ENCODE data around the gene C8G.

C8G gene

DNA sequence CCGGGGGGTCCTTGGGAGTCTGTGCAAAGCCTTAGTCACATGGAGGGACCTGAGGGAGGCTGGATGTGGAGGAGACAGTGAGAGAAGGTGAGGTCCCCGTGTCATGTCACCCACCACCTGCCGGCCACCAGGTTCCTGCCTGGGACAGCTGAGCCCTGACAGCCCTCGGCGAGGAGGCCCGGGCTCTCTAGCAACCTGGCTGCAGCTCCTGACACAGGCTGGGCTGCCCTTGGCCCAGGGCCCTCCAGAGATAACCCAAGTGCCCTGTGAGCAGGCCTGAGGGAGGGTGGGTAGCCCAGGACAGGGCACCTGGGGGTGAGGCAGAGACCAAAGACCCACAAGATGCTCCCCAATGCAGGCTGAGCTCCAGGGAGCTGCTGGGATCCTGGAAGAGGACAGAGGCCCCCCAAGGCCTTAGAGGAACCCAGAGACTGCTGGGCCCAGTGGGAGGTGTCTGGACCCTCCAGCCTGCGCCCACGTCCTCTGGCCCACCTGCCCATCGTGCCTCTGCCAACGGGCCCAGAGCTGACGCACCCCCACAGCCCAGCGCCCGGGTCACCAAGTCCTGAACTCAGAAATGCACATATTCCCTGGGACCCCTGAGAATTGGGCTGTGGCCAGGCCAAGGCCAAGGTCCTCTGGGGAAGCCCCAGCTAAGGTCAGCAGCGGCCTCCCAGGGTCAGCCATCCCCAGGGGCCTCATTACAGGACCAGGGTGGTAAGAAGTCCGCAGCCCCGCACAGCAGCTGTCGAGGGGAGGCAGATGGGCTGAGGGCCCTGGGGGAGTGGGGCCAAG, 23.5 kb downstream of the C8G start:
- DNase-seq (ENCODE audit: low spot score) = no peak

- no peak for DNase-seq (ENCODE audit: low spot score)
These were observed 24.1 kb downstream of the C8G start for GRCh38 chr9:136969150-136969549.

DNA sequence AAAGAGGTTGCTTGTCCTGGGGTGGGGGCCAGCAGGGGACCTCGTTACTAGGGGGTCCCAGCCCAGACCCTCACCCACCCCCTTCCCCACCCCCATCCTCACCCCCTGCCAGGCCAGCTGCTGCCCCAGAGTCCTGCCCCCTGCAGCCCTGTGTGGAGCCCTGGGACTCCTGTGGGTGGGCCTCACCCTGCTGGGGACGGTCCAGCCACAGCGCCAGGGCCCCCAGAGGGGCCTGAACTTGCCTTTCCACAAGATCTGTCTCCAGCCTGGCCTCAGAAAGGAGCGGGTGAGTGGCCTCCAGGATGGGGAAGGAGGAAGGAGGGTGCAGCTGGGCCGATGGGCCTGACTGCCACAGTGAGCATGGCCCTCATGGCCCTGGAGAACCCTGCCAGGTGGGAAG, 24.7 kb downstream of the C8G start:
- no peak for DNase-seq (ENCODE audit: low spot score)

DNA sequence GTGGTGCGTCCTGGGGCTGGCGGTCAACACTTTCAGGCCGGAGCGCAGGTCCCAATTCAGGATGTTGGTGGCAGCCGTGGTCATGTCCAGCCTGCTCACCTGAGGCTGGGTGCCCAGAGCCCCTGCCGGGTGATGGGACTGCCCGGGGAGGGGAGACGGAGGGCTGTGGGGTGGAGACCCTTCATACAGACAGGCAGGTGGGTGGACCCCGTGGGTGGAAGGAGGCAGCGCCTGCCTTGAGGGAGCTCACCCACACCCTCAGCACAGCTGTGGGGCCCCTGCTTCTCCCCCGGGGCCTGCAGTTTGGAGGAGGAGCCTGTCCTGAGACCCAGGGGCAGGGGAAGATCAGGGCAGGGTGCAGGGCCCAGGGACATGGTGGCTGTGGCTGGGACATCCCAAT, 25.3 kb downstream of the C8G start:
- no peak for DNase-seq (ENCODE audit: low spot score)

- no peak for DNase-seq (ENCODE audit: low spot score)
These were observed 26.7 kb downstream of the C8G start for GRCh38 chr9:136971746-136972145.

GRCh38 chr9:136972335-136972734, 27.3 kb downstream of the C8G start:
- DNase-seq (ENCODE audit: low spot score) = no peak

DNA sequence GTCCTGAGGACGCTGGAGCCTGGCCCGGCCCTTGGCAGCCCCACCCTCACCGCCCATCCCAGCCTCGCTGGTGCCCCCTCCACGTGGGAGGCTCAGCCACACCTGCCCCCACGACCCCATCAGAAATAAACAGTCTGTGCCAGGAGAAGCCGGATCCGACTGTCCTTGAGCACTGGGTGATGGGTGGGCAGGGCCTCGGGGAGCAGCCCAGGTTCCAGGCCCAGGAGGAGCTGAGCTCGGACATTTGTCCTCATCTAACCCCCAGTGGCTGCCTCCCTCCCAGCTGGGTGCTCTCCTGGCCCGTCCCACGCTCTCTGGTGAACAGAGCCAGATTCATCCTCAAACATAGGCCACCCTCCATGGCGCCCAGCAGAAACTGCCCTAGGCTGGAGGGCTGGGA, 27.7 kb downstream of the C8G start:
- DNase-seq (ENCODE audit: low spot score) = no peak

GRCh38 chr9:136973618-136974617, 28.9 kb downstream of the C8G start:
- no peak for DNase-seq (ENCODE audit: low spot score)

DNA sequence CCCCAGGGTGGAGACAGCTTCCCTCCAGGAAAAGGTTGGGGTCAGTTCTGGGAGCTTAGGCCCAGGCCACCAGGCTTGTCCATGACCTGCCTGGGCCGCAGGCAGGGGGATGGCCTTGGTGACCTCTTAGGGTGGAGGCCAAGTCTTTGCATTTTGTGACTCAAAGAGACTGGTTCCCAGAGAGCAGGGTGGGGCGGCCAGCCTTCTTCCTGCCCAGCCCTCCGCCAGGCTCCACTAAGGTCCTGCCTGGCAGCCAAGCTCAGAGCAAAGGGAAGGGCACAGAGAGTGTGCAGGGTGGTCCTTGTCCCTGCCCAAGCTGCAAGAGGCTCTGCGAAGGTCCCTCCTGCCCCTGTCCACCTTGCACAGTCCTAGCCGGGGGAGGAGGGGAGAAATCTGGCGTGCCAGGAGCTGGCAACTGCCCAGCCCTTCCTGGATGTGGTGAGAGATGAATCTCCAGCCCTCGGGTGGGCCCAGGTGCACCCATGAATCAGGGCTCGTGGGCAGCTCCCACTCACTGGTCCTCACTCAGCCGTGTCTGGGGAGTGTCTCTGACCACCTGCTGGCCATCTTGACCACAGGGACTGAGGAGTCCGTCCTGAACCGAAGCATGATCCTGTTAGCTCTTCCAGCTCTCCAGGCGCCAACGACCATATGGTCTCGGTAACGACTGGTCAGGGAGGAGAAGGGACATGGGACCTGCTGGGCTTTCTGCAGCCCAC, 29.9 kb downstream of the C8G start:
- DNase-seq (ENCODE audit: low spot score) = no peak

- DNase-seq (ENCODE audit: low spot score) = no peak
These were observed 30.6 kb downstream of the C8G start for GRCh38 chr9:136975644-136976043.

DNA sequence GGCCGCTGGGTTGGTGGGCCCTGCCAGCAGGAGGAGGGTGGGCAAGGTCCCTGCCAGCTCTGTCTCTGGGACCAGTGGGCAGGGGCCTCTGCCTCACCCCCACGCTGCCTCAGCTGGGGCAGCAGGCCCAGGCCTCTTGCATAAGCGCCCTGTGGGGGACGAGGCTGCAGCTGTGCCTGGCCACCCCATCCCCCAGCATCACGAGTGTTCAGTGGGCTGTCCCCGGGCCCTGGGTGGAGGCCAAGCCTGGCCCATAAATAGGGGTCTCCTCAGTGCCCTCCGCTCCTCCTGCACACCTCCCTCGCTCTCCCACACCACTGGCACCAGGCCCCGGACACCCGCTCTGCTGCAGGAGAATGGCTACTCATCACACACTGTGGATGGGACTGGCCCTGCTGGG, 32.2 kb downstream of the C8G start, which contains the start of gene PTGDS:
Gene PTGDS (plus strand): TSS at position 282 of the 400 bp plus-strand sequence. CDS start 75 bp downstream, at position 357.
- no peak for DNase-seq (ENCODE audit: low spot score)

GRCh38 chr9:136977649-136978072, 32.6 kb downstream of the C8G start:
- DNase-seq (ENCODE audit: low spot score) = no peak

GRCh38 chr9:136978073-136978864, 33.2 kb downstream of the C8G start:
- peak; percentile 95 for DNase-seq (ENCODE audit: low spot score)

DNA sequence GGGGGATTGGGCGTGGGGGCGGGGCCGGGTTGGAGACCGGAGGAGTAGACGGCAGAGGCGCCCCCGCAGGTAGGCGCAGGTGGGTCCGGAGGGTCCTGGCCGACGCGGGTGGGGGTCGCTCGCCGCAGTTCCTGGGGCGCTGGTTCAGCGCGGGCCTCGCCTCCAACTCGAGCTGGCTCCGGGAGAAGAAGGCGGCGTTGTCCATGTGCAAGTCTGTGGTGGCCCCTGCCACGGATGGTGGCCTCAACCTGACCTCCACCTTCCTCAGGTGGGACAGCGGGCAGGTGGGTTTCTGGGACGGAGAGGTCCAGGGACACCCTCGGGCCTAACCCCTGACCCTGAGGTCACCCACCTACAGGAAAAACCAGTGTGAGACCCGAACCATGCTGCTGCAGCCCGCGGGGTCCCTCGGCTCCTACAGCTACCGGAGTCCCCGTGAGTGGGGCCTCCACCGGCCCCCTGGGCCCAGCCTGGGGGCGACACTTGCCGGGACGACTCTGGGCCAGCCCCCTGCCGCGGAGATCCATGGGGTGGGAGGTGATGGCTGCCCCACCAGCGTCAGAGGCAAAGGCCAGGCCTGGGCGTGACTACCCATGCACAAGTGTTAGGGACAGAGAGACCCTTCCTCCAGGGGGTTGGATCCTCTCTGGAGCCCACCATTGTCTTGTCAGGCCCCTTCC, 34.0 kb downstream of the C8G start:
- DNase-seq (ENCODE audit: low spot score) = no peak

DNA sequence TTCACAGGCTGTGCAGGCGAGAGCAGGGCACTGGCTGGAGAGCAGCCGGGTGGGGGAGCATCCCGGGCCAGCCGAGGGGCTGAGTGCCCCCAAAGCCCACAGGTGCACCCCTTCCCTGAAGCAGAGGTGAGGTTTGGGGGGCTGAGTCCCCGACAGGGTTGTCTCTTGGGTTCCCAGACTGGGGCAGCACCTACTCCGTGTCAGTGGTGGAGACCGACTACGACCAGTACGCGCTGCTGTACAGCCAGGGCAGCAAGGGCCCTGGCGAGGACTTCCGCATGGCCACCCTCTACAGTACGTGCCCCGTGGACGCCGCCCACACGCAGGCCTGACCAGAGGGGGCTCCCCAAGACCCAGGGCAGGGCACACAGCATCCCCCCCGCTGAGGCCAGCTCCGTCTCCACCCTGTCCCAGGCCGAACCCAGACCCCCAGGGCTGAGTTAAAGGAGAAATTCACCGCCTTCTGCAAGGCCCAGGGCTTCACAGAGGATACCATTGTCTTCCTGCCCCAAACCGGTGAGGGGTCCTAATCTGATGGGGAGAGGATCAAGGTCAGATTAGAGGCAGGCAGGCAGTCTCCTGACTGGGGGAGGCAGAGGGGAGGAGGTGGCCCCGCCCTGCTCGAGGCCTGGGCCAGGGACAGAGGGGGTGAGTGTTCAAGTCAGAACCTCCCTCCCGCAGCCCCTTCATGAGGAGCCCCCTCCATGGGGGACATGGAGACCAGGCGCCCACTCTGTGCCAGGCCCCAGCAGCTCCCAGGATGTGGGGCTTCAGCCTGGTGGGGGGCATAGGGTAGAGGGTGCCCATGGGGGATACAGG, 34.9 kb downstream of the C8G start:
- DNase-seq (ENCODE audit: low spot score) = no peak

- no peak for DNase-seq (ENCODE audit: low spot score)
These were observed 35.8 kb downstream of the C8G start for GRCh38 chr9:136980669-136981478.

GRCh38 chr9:136981588-136982231, 36.7 kb downstream of the C8G start:
- DNase-seq (ENCODE audit: low spot score) = peak; percentile 61

DNA sequence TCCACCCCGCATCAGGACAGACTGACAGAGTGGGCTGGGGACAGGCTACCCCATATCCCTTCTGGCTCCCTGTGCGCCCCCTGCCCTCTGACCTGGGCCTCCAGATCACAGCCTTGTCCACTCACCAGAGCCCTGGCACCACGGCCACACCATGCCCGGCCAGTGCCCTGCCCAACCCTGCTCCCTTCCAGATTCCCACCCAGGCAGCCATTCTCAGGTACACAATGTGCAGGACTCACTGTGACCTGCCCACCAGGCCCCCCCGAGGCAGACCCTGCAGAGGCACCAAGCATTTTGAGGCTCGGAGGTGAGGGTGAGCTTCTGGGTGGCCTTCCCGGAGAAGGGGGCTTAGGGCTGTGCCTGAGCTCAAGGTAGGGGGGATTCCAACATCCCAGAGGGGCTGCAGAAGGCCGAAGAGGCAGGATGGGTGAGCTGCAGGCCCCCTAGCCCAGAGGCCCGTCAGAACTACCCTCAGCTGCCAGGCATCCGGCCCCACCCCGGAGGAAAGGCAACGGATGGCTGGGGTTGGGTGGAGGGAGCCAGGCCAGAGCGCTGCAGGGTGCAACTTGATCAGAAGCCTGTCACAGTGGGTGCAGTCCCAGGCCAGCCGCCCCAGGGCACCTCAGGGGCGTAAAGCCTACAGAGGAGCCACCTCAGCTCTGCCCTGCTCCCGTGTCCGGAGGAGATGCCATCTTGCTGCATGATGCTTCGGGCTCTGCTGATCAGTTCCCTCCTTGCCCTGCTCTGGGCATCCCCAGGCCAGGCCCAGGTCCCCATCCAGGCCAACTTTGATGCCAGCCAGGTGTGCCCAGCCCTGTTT, 37.4 kb downstream of the C8G start, which contains the start of gene LCNL1:
Gene LCNL1 (plus strand): TSS at position 762 of the 820 bp plus-strand sequence. CDS start 594 bp downstream, outside the sequence.
- DNase-seq (ENCODE audit: low spot score) = no peak

All from hepatic stellate cell (primary cell).